Stimulated activated CD8-positive, alpha-beta memory T cell treated with anti-CD3 and anti-CD28 coated beads, Interleukin-4, amount 100 ng/mL, for 24 hours (primary cell): ENCODE results near the gene SERTAD2.

Experiments used
- DNase-seq: peaks from one replicate; pipeline ENCODE4 v3.0.0-alpha.2; 2020; ENCODE audit warnings: low read depth

Gene SERTAD2

DNA sequence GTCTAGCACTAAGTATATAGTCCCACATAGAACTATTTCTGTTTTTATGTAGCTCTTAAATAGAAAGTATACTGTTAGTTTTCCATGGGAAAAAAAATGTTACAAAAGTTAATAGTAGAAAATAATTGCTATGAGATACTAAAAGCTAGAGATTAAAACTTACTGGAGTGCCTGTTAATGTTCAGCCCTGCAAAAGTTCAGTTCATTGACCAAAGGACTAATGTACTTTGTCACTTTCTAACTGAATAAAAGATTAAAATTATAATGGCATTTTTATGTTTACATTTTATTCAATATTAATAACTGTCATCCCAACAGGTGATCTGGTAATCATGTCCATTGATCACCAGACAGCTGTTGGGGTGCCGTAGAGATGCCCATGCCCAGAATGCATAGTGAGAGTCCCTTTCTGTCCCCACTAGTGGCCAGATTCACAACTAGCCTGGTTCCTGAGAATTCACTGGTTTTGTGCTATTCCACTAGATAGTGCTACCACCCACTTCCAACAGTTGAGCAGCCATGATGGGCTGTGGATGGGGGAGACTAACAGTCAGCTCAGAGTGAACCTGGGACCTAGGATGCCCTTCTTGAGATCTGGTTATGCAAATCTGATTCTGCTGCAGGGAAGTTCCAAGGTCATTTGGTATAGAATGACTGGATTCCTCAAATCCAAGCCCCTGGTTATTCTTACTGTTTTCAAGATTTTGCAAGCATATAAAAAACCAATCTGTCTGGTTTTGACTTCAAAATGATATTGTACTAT, 71.8 kb downstream of the SERTAD2 start:
- no peak for DNase-seq
